GM23338 (cell line): ENCODE measurements around the gene PCYT2. TPM values are rescaled to one million over a fixed set of nuclear protein-coding genes. Genes with fewer than 3 reads are reported as not detected.

Source experiments
- ATAC-seq: fragments of 200-7000 bp; cut with Tn5 transposase; 3 replicates; pipeline ENCODE4 v1.9.1; 2020
- DNase-seq: peaks from one replicate; pipeline ENCODE4 v3.0.0-alpha.2; 2015; ENCODE audit warnings: low spot score
- H2AFZ ChIP-seq: fragments of 200-600 bp; sonication (generic); 2 replicates; pipeline ENCODE4 v1.8.0; 2016; ENCODE audit warnings: antibody characterized with exemption, mild to moderate bottlenecking, moderate library complexity
- H3F3A ChIP-seq: fragments of 200-600 bp; sonication (generic); replicated peaks from 2 replicates; pipeline ENCODE4 v1.8.0; 2017; ENCODE audit warnings: antibody characterized with exemption, mixed run types, low read depth
- H3K27ac ChIP-seq: fragments of 200-600 bp; sonication (generic); 2 replicates; pipeline ENCODE4 v1.6.1; 2016; ENCODE audit warnings: low read depth
- H3K27me3 ChIP-seq: fragments of 200-600 bp; sonication (generic); 2 replicates; pipeline ENCODE4 v1.8.0; 2016; ENCODE audit warnings: mild to moderate bottlenecking, mixed run types, moderate library complexity; ENCODE audit not compliant: insufficient read depth
- H3K36me3 ChIP-seq: fragments of 200-600 bp; sonication (generic); 2 replicates; pipeline ENCODE4 v1.8.0; 2016; ENCODE audit warnings: mild to moderate bottlenecking; ENCODE audit not compliant: insufficient read depth
- H3K4me1 ChIP-seq: fragments of 200-600 bp; sonication (generic); 2 replicates; pipeline ENCODE4 v1.8.0; 2016; ENCODE audit warnings: mild to moderate bottlenecking, moderate library complexity; ENCODE audit not compliant: insufficient read depth
- H3K4me2 ChIP-seq: fragments of 200-600 bp; sonication (generic); 2 replicates; pipeline ENCODE4 v1.7.1; 2017; ENCODE audit warnings: mixed run types
- H3K4me3 ChIP-seq: fragments of 200-600 bp; sonication (generic); 2 replicates; pipeline ENCODE4 v1.6.1; 2016; ENCODE audit warnings: mixed run types
- H3K79me2 ChIP-seq: fragments of 200-600 bp; sonication (generic); replicated peaks from 2 replicates; pipeline ENCODE4 v1.8.0; 2017; ENCODE audit warnings: mild to moderate bottlenecking; ENCODE audit not compliant: insufficient read depth
- H3K9me2 ChIP-seq: fragments of 200-600 bp; sonication (generic); 2 replicates; pipeline ENCODE4 v1.8.0; 2017; ENCODE audit not compliant: insufficient read depth
- H4K20me1 ChIP-seq: fragments of 200-600 bp; sonication (generic); replicated peaks from 2 replicates; pipeline ENCODE4 v1.8.0; 2017; ENCODE audit warnings: mild to moderate bottlenecking; ENCODE audit not compliant: insufficient read depth
- H3K27ac Mint-ChIP-seq: 2 replicates; pipeline ENCODE4 v1.8.0; 2020; ENCODE audit warnings: inconsistent platforms, mild to moderate bottlenecking, moderate library complexity, mixed read lengths
- H3K27me3 Mint-ChIP-seq: 3 replicates; pipeline ENCODE4 v1.8.0; 2022; ENCODE audit warnings: low read depth, mild to moderate bottlenecking, moderate library complexity, mixed read lengths, inconsistent platforms; ENCODE audit not compliant: insufficient read depth, poor library complexity
- H3K36me3 Mint-ChIP-seq: 3 replicates; pipeline ENCODE4 v1.8.0; 2021; ENCODE audit warnings: low read depth, mild to moderate bottlenecking, inconsistent platforms, moderate library complexity, mixed read lengths
- H3K4me1 Mint-ChIP-seq: 3 replicates; pipeline ENCODE4 v1.8.0; 2020; ENCODE audit warnings: mild to moderate bottlenecking, inconsistent platforms, mixed read lengths
- H3K4me3 Mint-ChIP-seq: 3 replicates; pipeline ENCODE4 v1.8.0; 2021; ENCODE audit warnings: moderate library complexity, mild to moderate bottlenecking, inconsistent platforms, mixed read lengths
- H3K9me3 Mint-ChIP-seq: 3 replicates; pipeline ENCODE4 v1.8.0; 2020; ENCODE audit warnings: moderate library complexity, mild to moderate bottlenecking, inconsistent platforms, mixed read lengths
- EZH2 ChIP-seq: fragments of 200-600 bp; sonication (generic); IDR thresholded peaks from one replicate; pipeline ENCODE4 v1.8.0; 2017; ENCODE audit warnings: antibody characterized with exemption, mild to moderate bottlenecking, low read depth; ENCODE audit not compliant: unreplicated experiment
- EZH2phosphoT487 ChIP-seq: fragments of 200-600 bp; sonication (generic); IDR thresholded peaks from one replicate; pipeline ENCODE4 v1.8.1; 2018; ENCODE audit warnings: antibody characterized with exemption; ENCODE audit not compliant: unreplicated experiment
- JUNB ChIP-seq: IDR thresholded peaks from one replicate; pipeline ENCODE4 v1.6.1; 2016; ENCODE audit warnings: antibody characterized with exemption; ENCODE audit not compliant: unreplicated experiment
- NANOG ChIP-seq: IDR thresholded peaks from 2 replicates; pipeline ENCODE4 v1.6.1; 2016; ENCODE audit warnings: antibody characterized with exemption, borderline replicate concordance
- POLR2AphosphoS5 ChIP-seq: IDR thresholded peaks from 2 replicates; pipeline ENCODE4 v1.6.1; 2016; ENCODE audit warnings: antibody characterized with exemption, low read depth
- STAT1 ChIP-seq: IDR thresholded peaks from one replicate; pipeline ENCODE4 v1.6.1; 2016; ENCODE audit warnings: antibody characterized with exemption; ENCODE audit not compliant: unreplicated experiment
- ZNF114 ChIP-seq: fragments of 250-450 bp; sonication (Bioruptor Pico); IDR thresholded peaks from 2 replicates; pipeline ENCODE4 v1.5.0; 2020; ENCODE audit warnings: mild to moderate bottlenecking, moderate library complexity
- polyA plus RNA-seq: library from polyadenylated mRNA; unstranded; fragments of >200 nt; fragmentation: Nextera tagmentation; extraction: Ambion mirVana; gene quantifications from 2 replicates; pipeline ENCODE4 v1.2.1, GENCODE V29; 2016
- total RNA-seq: library from RNA; depleted of rRNA; stranded (reverse); fragments of >200 nt; shearing (Covaris generic); gene quantifications from 2 replicates; pipeline ENCODE4 v1.2.3, GENCODE V29; 2014
- TF ChIP-seq, protein P1 (sequence below): IDR thresholded peaks from one replicate; pipeline ENCODE4 v1.6.1; 2018; ENCODE audit warnings: antibody characterized with exemption; ENCODE audit not compliant: unreplicated experiment
- TF ChIP-seq, protein P2 (sequence below), 2 experiments: fragments of 200-600 bp in 1 of 2; sonication (generic) in 1 of 2; conservative IDR thresholded peaks; 2 replicates each; pipeline versions ENCODE4 v1.5.1 to v1.6.1; 2016 to 2017; ENCODE audit warnings: antibody characterized with exemption in 2 of 2, low read depth in 2 of 2, mild to moderate bottlenecking in 2 of 2, moderate library complexity in 1 of 2

The PCYT2 gene
- total and polyA plus RNA-seq, 2 experiments from 2014 or later, result 51.6 to 82.9 TPM

DNA sequence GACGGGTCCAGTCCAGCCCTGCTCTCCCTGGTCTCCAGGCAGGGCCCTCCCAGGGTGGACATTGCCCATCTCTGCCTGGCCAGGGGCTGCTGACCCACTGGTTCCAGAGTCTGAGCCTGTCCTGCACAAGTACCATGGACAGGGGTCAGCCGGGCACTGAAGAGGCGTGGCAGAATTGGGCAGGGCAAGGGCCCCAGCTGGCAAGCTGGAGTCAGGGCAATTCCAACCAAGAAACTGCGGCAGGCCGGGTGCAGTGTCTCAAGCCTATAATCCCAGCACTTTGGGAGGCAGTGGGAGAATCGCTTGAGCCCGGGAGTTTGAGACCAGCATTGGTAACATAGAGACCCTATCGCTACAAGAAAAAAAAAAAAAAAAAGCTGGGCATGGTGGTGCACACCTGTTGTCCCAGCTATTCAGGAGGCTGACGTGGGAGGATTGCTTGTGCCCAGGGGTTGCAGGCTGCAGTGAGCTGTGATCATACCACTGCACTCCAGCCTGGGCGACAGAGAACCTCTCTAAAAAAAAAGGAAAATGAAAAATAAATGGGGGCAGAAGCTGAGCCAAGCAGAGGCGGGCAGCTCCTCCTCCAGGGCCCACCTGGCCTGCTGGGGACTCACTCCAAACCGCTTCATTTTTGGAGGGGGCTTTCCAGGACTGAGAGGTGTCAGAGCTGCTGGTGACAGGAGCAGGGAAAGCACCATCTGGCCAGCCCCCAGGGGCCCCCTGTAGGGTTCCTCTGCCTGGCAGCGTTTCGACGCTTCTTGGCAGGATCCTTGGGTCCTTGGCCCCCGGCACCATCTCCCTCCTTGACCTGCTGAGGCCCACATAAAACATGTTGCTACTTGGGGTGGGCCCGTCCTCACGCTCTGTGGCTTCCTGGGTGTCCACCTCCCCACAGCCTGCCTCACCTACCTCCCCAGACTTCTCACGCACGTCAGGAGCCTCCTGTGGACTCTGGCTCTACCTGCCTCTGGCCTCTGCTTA is 19.2 kb upstream of the PCYT2 start:
- Mint-ChIP-seq H3K27me3 (peaks cover 28% of the 10 kb centered on the region), H3K36me3 (peaks cover 27% of the 10 kb centered on the region), H3K4me3 (no peak overlapping the region), H3K27ac (no peak overlapping the region), H3K4me1 (peaks cover 13% of the 10 kb centered on the region; the same call in 2 of the 3 replicates), H3K9me3 (no peaks in the 10 kb centered on the region)
- TF ChIP-seq, protein P1, sequence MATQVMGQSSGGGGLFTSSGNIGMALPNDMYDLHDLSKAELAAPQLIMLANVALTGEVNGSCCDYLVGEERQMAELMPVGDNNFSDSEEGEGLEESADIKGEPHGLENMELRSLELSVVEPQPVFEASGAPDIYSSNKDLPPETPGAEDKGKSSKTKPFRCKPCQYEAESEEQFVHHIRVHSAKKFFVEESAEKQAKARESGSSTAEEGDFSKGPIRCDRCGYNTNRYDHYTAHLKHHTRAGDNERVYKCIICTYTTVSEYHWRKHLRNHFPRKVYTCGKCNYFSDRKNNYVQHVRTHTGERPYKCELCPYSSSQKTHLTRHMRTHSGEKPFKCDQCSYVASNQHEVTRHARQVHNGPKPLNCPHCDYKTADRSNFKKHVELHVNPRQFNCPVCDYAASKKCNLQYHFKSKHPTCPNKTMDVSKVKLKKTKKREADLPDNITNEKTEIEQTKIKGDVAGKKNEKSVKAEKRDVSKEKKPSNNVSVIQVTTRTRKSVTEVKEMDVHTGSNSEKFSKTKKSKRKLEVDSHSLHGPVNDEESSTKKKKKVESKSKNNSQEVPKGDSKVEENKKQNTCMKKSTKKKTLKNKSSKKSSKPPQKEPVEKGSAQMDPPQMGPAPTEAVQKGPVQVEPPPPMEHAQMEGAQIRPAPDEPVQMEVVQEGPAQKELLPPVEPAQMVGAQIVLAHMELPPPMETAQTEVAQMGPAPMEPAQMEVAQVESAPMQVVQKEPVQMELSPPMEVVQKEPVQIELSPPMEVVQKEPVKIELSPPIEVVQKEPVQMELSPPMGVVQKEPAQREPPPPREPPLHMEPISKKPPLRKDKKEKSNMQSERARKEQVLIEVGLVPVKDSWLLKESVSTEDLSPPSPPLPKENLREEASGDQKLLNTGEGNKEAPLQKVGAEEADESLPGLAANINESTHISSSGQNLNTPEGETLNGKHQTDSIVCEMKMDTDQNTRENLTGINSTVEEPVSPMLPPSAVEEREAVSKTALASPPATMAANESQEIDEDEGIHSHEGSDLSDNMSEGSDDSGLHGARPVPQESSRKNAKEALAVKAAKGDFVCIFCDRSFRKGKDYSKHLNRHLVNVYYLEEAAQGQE, result peak; percentile 72
- no peak for TF ChIP-seq ZNF114 (CRISPR knock-in tag)
- H3F3A ChIP-seq, result peaks cover 16% of the 10 kb centered on the region
- no peak overlapping the region for H3K4me2 ChIP-seq
- no peaks in the 10 kb centered on the region for H3K36me3 ChIP-seq
- peaks cover 17% of the 10 kb centered on the region for H3K79me2 ChIP-seq
- no peak for DNase-seq
- H3K27ac ChIP-seq, result no peak overlapping the region
- no peak overlapping the region for H2AFZ ChIP-seq
- H3K9me2 ChIP-seq, result no peaks in the 10 kb centered on the region
- no peaks in the 10 kb centered on the region; the same call in 1 of the 2 replicates for H4K20me1 ChIP-seq
- H3K27me3 ChIP-seq, result peaks cover 10% of the 10 kb centered on the region; the same call in 1 of the 2 replicates
- ATAC-seq, result no peak
- no peak overlapping the region for H3K4me3 ChIP-seq
- H3K4me1 ChIP-seq, result peaks cover 7% of the 10 kb centered on the region; the same call in 1 of the 2 replicates

DNA sequence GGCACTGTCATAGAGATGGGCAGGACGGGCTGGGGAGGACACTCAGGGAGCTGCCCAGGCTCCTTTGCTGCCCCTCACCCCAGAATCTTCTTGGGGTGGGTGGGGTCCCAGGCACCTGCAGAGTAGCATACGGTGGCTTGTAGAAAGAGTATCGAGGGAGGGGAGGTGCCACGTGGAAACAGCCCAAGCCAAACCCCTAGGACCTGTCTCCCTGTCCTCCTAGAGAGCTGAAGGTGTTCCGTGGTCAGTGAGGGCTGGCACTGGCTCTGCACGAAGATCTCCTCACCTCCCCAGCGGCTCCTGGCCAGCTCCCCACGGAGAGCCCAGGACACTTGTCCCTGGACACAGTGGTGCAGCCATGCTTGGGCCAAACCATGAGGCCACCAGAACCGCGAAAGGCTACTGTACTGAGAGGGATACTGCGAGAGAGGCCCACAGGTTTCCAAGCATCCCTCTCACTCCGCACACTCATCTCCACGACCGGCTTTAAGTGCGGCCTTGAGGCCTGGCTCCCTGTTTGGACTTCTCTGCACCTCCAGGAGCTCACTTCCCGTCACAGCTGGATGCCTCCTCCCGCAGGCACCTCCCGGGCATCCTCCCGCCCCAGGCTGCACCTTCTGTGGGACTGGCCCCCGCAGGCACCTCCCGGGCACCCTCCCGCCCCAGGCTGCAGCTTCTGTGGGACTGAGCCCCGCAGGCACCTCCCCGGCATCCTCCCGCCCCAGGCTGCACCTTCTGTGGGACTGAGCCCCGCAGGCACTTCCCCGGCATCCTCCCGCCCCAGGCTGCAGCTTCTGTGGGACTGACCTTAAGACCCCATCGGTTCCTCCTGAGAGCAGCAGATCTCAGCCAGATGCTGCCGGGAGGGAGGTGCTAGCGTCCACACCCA is 18.3 kb upstream of the PCYT2 start:
- no peak overlapping the region for H3K27ac Mint-ChIP-seq
- no peak for ATAC-seq
- peaks cover 21% of the 10 kb centered on the region for H3F3A ChIP-seq
- H2AFZ ChIP-seq, result no peak overlapping the region
- peaks cover 16% of the 10 kb centered on the region; the same call in 1 of the 2 replicates for H3K4me1 ChIP-seq
- peaks cover 20% of the 10 kb centered on the region for H3K36me3 Mint-ChIP-seq
- H3K4me3 Mint-ChIP-seq, result peak overlapping the region; percentile 72
- H3K27ac ChIP-seq, result no peak overlapping the region
- TF ChIP-seq STAT1, result no peak
- no peak for TF ChIP-seq ZNF114 (CRISPR knock-in tag)
- TF ChIP-seq JUNB, result no peak
- TF ChIP-seq, protein P2, sequence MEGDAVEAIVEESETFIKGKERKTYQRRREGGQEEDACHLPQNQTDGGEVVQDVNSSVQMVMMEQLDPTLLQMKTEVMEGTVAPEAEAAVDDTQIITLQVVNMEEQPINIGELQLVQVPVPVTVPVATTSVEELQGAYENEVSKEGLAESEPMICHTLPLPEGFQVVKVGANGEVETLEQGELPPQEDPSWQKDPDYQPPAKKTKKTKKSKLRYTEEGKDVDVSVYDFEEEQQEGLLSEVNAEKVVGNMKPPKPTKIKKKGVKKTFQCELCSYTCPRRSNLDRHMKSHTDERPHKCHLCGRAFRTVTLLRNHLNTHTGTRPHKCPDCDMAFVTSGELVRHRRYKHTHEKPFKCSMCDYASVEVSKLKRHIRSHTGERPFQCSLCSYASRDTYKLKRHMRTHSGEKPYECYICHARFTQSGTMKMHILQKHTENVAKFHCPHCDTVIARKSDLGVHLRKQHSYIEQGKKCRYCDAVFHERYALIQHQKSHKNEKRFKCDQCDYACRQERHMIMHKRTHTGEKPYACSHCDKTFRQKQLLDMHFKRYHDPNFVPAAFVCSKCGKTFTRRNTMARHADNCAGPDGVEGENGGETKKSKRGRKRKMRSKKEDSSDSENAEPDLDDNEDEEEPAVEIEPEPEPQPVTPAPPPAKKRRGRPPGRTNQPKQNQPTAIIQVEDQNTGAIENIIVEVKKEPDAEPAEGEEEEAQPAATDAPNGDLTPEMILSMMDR (conservative IDR thresholded peaks at IDR 0.05; ENCODE audit: low read depth in 2 of 2), result no peak
- TF ChIP-seq EZH2, result no peak
- TF ChIP-seq EZH2phosphoT487, result no peak
- no peak for TF ChIP-seq POLR2AphosphoS5
- no peak for TF ChIP-seq NANOG
- peaks cover 28% of the 10 kb centered on the region for H3K27me3 Mint-ChIP-seq
- peaks cover 26% of the 10 kb centered on the region for H3K79me2 ChIP-seq
- peak overlapping the region; percentile 79; the same call in 1 of the 2 replicates for H3K4me3 ChIP-seq
- peaks cover 4% of the 10 kb centered on the region for H4K20me1 ChIP-seq
- H3K27me3 ChIP-seq, result peaks cover 10% of the 10 kb centered on the region; the same call in 1 of the 2 replicates
- H3K4me2 ChIP-seq, result peak overlapping the region; percentile 94
- H3K9me2 ChIP-seq, result no peaks in the 10 kb centered on the region
- H3K36me3 ChIP-seq, result no peaks in the 10 kb centered on the region
- H3K9me3 Mint-ChIP-seq, result no peaks in the 10 kb centered on the region
- peaks cover 20% of the 10 kb centered on the region for H3K4me1 Mint-ChIP-seq
- peak; percentile 29 for DNase-seq
